Fibroblast of lung (primary cell): ENCODE data around the gene ZSWIM6.

Experiments
- EZH2 ChIP-seq: IDR thresholded peaks from 2 replicates; pipeline ENCODE4 v1.5.1; 2012; ENCODE audit warnings: low read length, control low read depth, mild to moderate bottlenecking; ENCODE audit errors: missing control alignments
- TF ChIP-seq, protein P1 (sequence below), 2 donors: IDR thresholded peaks in 1 of 2; conservative IDR thresholded peaks in 1 of 2; 1 replicate in 1 of 2; 2 replicates in 1 of 2; pipeline ENCODE4 v1.5.1; 2011 to 2012; ENCODE audit warnings: low read length in 2 of 2, control low read depth in 1 of 2, inconsistent platforms in 1 of 2, low read depth in 1 of 2, mild to moderate bottlenecking in 1 of 2

DNA sequence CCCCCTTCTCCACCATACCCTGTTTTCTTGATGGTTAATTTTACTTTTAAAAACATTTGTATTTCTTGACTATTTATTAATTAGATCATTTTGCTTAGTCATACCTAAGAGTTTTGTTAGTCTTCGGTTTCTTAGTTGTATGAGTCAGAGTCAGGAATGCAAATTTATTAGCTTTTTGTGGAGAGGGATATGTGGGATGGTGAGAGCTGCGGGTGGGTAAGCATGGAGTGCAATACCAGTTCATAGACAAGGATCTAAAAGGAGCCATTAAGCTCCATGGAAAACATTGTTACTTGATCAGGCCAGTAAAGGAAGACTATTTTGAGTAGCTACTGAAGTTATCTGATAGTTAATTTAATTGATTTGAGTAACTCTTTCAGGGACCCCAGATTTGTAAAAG lies 77.5 kb downstream of the ZSWIM6 start:
- TF ChIP-seq, protein P1, sequence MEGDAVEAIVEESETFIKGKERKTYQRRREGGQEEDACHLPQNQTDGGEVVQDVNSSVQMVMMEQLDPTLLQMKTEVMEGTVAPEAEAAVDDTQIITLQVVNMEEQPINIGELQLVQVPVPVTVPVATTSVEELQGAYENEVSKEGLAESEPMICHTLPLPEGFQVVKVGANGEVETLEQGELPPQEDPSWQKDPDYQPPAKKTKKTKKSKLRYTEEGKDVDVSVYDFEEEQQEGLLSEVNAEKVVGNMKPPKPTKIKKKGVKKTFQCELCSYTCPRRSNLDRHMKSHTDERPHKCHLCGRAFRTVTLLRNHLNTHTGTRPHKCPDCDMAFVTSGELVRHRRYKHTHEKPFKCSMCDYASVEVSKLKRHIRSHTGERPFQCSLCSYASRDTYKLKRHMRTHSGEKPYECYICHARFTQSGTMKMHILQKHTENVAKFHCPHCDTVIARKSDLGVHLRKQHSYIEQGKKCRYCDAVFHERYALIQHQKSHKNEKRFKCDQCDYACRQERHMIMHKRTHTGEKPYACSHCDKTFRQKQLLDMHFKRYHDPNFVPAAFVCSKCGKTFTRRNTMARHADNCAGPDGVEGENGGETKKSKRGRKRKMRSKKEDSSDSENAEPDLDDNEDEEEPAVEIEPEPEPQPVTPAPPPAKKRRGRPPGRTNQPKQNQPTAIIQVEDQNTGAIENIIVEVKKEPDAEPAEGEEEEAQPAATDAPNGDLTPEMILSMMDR (conservative IDR thresholded peaks at IDR 0.05 in 1 of 2, IDR thresholded peaks at IDR 0.05 in 1 of 2; ENCODE audit: low read depth in 1 of 2, low read length in 2 of 2), result no peak
- no peak for TF ChIP-seq EZH2
